MCF 10A (cell line): ENCODE data around the gene HTATSF1. TPM values are rescaled to one million over a fixed set of nuclear protein-coding genes. Genes with fewer than 3 reads are reported as not detected.

ENCODE experiments used
- BruUV-seq: library from RNA; stranded (reverse); fragments of 400-500 nt; replicated peaks from 2 replicates; lab custom pipeline; 2021; lab: Mats Ljungman, UMichigan
- CTCF ChIA-PET: fragments of 300-600 bp; sonication (Branson Sonifier 250); formaldehyde crosslinking; extraction: SDS; loops from one replicate; lab custom pipeline; 2021; ENCODE audit warnings: antibody characterized with exemption, inconsistent platforms; lab: Yijun Ruan, JAX
- POLR2A ChIA-PET: fragments of 300-600, 350-650 bp; sonication (Branson Sonifier 250); formaldehyde crosslinking; extraction: SDS; loops from one replicate; lab custom pipeline; 2020; ENCODE audit warnings: antibody characterized with exemption, inconsistent platforms; lab: Yijun Ruan, JAX
- DNase-seq: peaks from one replicate; pipeline ENCODE4 v3.0.0-alpha.2; 2018; ENCODE audit not compliant: unreplicated experiment
- H3K27ac Mint-ChIP-seq: one replicate; pipeline ENCODE4 v1.8.0; 2022; ENCODE audit warnings: mild to moderate bottlenecking, low read depth, mixed read lengths; ENCODE audit not compliant: unreplicated experiment
- H3K27me3 Mint-ChIP-seq: one replicate; pipeline ENCODE4 v1.8.0; 2022; ENCODE audit warnings: mixed read lengths; ENCODE audit not compliant: insufficient read depth, unreplicated experiment
- H3K36me3 Mint-ChIP-seq: one replicate; pipeline ENCODE4 v1.8.0; 2022; ENCODE audit warnings: mild to moderate bottlenecking, moderate library complexity, mixed read lengths; ENCODE audit not compliant: insufficient read depth, unreplicated experiment
- H3K4me1 Mint-ChIP-seq: one replicate; pipeline ENCODE4 v1.8.0; 2022; ENCODE audit warnings: mixed read lengths; ENCODE audit not compliant: insufficient read depth, unreplicated experiment
- H3K4me3 Mint-ChIP-seq: one replicate; pipeline ENCODE4 v1.8.0; 2022; ENCODE audit warnings: mild to moderate bottlenecking, moderate library complexity, mixed read lengths; ENCODE audit not compliant: unreplicated experiment
- H3K9me3 Mint-ChIP-seq: one replicate; pipeline ENCODE4 v1.8.0; 2022; ENCODE audit warnings: mixed read lengths; ENCODE audit not compliant: unreplicated experiment
- intact Hi-C: fragments of 100-400 bp; cut with micrococcal nuclease; formaldehyde crosslinking; loops from 2 replicates; pipeline ENCODE4 v1.14.1; 2022
- total RNA-seq: library from RNA; stranded (reverse); gene quantifications from 2 replicates; pipeline ENCODE4 v1.2.3, GENCODE V29; 2022
- TF ChIP-seq, protein P1 (sequence below): fragments of 200-600 bp; IDR thresholded peaks from one replicate; pipeline ENCODE4 v1.8.0; 2022; ENCODE audit warnings: antibody characterized with exemption, mild to moderate bottlenecking; ENCODE audit not compliant: unreplicated experiment

HTATSF1 gene
- total RNA-seq, 1 experiment from 2014 or later: 23.3 TPM

DNA sequence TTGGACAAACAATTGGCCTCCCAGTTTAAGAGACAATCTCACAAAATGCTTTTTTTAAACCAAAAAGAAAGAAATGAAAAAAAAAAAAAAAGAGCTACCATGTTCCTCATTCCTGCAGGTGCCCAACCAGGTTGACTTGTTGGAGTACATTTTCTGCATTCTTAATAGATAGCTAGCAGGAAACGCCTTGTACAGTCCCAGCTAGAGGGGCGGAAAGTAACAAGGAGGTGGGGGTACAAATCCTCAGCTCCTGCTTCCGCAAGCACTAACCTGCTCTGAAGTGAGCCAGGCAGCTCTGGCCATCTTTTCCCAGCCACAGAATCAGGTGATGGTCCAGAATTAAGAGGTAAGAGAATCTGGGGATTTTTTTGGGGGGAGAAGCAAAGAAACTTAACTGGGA is 34.6 kb downstream of the HTATSF1 start, which contains the start of gene VGLL1:
VGLL1 (plus strand) TSS at position 265 of the 400 bp plus-strand sequence. CDS start 3,806 bp downstream, outside the sequence.
- ChIA-PET POLR2A (no interaction called here), CTCF (interaction anchor here (0.6 kb wide), 1 partner anchor 259 kb away, joined by 3 read pairs; no protein-coding TSS in a partner anchor)
- intact Hi-C loops: no loop called here
- Mint-ChIP-seq H3K4me1 (no peaks in the 10 kb centered on the region), H3K27ac (no peak within 1 kb of the TSS), H3K9me3 (no peaks in the 10 kb centered on the region), H3K36me3 (no peaks in the 10 kb centered on the region), H3K4me3 (no peak within 1 kb of the TSS), H3K27me3 (peaks cover 78% of the 10 kb centered on the region)
- DNase-seq: no peak
- TF ChIP-seq, protein P1, sequence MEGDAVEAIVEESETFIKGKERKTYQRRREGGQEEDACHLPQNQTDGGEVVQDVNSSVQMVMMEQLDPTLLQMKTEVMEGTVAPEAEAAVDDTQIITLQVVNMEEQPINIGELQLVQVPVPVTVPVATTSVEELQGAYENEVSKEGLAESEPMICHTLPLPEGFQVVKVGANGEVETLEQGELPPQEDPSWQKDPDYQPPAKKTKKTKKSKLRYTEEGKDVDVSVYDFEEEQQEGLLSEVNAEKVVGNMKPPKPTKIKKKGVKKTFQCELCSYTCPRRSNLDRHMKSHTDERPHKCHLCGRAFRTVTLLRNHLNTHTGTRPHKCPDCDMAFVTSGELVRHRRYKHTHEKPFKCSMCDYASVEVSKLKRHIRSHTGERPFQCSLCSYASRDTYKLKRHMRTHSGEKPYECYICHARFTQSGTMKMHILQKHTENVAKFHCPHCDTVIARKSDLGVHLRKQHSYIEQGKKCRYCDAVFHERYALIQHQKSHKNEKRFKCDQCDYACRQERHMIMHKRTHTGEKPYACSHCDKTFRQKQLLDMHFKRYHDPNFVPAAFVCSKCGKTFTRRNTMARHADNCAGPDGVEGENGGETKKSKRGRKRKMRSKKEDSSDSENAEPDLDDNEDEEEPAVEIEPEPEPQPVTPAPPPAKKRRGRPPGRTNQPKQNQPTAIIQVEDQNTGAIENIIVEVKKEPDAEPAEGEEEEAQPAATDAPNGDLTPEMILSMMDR: no peak
- BruUV-seq: no TSS peak

DNA sequence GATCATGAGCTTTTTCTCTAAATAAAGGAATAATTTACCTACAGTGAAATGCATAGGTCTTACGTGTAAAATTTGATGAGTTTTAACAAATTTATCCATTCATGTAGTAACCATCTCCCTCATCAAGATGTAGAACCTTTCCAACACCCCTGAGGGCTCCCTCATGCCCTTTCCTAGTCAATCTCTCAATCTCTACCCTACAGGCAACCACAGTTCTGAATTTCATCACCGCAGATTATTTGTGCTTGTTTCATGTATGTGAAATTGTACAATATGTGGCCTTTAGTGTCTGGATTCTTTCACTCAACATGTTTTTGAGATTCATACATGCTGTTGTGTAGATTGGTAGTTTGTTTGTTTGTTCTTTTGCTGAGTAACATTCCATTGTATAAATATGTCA is 36.7 kb downstream of the HTATSF1 start:
- H3K9me3 Mint-ChIP-seq: no peaks in the 10 kb centered on the region
- DNase-seq: no peak
- ChIA-PET CTCF (no interaction called here), POLR2A (no interaction called here)
- H3K27ac Mint-ChIP-seq: no peak overlapping the region
- BruUV-seq: no TSS peak
- TF ChIP-seq, protein P1: no peak
- peaks cover 62% of the 10 kb centered on the region for H3K27me3 Mint-ChIP-seq
- no peaks in the 10 kb centered on the region for H3K36me3 Mint-ChIP-seq
- no peaks in the 10 kb centered on the region for H3K4me1 Mint-ChIP-seq
- H3K4me3 Mint-ChIP-seq: no peak overlapping the region
- intact Hi-C loops: no loop called here

DNA sequence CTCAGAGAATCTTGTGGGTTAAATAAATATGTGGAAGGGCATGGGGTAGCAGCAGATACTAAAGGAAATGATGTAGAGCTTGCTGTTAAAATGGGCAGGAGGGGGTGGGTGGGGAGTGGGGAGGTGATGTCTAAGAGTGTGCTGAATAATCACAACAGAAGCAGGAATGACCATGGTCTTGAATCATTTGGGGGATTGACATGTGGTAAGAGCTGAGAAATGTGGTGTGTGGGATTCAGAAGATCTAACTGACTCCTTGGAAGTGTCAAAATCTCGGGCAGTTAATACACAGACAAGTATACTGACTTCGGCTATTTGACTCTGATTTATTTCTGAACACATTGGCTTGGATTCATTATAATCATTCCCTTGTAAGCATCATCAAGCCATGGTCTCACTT is 41.4 kb downstream of the HTATSF1 start:
- no peak overlapping the region for H3K27ac Mint-ChIP-seq
- H3K4me3 Mint-ChIP-seq: no peak overlapping the region
- no TSS peak for BruUV-seq
- no peaks in the 10 kb centered on the region for H3K36me3 Mint-ChIP-seq
- ChIA-PET CTCF (interaction anchor here (0.9 kb wide), 1 partner anchor 38 kb away, joined by 3 read pairs; no protein-coding TSS in a partner anchor), POLR2A (no interaction called here)
- DNase-seq: no peak
- H3K27me3 Mint-ChIP-seq: peaks cover 68% of the 10 kb centered on the region
- H3K4me1 Mint-ChIP-seq: no peaks in the 10 kb centered on the region
- intact Hi-C loops: no loop called here
- no peaks in the 10 kb centered on the region for H3K9me3 Mint-ChIP-seq
- TF ChIP-seq, protein P1: no peak

DNA sequence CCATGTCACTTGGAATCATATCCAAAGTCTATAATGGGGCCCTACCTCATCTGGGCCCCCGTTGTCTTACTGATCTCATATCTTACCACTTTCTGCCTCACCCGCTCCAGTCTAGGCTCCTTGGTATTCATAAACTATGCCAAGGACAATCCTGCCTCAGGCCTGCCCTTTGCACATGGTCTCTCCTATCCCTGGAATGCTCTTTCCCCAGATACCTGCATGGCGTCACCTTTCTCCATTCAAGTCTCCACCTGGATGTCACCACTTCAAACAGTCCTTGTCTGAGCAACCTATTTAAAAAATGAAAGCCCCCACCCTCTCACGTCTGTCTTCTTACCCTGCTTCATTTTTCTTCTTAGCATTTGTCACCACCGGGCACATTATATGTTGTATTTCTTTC is 42.8 kb downstream of the HTATSF1 start:
- H3K36me3 Mint-ChIP-seq: no peaks in the 10 kb centered on the region
- ChIA-PET POLR2A (no interaction called here), CTCF (no interaction called here)
- H3K27ac Mint-ChIP-seq: no peak overlapping the region
- no TSS peak for BruUV-seq
- H3K4me1 Mint-ChIP-seq: no peaks in the 10 kb centered on the region
- no peaks in the 10 kb centered on the region for H3K9me3 Mint-ChIP-seq
- intact Hi-C loops: no loop called here
- TF ChIP-seq, protein P1: no peak
- peaks cover 61% of the 10 kb centered on the region for H3K27me3 Mint-ChIP-seq
- H3K4me3 Mint-ChIP-seq: no peak overlapping the region
- no peak for DNase-seq
